SK-N-MC (cell line): ENCODE data around the gene TIAL1.

Source experiments
- EZH2 ChIP-seq: fragments of 200-600 bp; sonication (generic); IDR thresholded peaks from one replicate; pipeline ENCODE4 v1.6.1; 2017; ENCODE audit warnings: antibody characterized with exemption
- FOXP2 ChIP-seq: optimal IDR thresholded peaks from 2 replicates; pipeline ENCODE3; 2011; ENCODE audit warnings: mild to moderate bottlenecking, moderate library complexity; ENCODE audit not compliant: insufficient read depth; ENCODE audit errors: extremely low read length, control extremely low read depth
- POLR2AphosphoS5 ChIP-seq: IDR thresholded peaks from 2 replicates; pipeline ENCODE4 v1.6.1; 2012; ENCODE audit warnings: mild to moderate bottlenecking, low read depth, low read length, borderline replicate concordance

DNA sequence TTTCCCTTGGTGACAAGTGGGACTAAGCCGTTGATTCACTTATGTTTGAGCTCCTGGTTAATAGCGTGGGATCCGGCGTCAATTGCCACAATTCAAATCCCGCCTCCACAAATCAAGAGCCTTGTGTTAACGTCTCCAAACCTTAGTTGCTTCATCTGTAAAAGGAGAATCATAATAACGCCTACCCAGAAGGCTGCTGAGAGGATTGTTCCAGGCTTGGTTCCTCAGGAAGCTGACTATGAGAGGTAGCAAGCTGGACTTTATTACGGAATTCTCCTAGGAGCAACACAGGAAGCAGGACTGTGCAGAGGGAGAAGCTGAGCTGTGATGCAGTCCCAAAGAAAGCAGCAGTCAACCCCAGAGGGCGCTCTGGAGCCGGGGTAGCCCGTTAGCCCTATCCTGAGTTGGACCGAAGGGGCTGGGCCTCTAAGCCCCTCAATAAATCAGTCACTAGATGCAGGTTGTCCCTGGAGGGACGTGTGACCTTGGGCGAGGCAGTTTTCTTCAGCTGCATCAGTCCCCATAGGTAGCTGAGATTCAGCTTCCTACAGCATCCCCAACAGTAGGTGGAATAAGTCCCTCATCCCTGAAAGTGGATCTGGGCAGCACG is 47.5 kb upstream of the TIAL1 start:
- TF ChIP-seq EZH2 (no peak), POLR2AphosphoS5 (no peak), FOXP2 (no peak)
